Medulla oblongata (tissue), 1 donor: ENCODE measurements around the gene BUB1B.
"Not testable (repeated sequence)": the region's sequence is repeated elsewhere in the genome, so short reads cannot be mapped to it uniquely, and the experiment has no call there.

Experiments used
- DNase-seq: peaks from one replicate; pipeline ENCODE4 v3.0.0-alpha.2; 2015; ENCODE audit errors: extremely low spot score

BUB1B gene

GRCh38 chr15:40136470-40137302 lies 24.2 kb upstream of the BUB1B start:
- no peak for DNase-seq

- DNase-seq, result no peak
Observed at GRCh38 chr15:40137303-40138200, 23.3 kb upstream of the BUB1B start.

DNA sequence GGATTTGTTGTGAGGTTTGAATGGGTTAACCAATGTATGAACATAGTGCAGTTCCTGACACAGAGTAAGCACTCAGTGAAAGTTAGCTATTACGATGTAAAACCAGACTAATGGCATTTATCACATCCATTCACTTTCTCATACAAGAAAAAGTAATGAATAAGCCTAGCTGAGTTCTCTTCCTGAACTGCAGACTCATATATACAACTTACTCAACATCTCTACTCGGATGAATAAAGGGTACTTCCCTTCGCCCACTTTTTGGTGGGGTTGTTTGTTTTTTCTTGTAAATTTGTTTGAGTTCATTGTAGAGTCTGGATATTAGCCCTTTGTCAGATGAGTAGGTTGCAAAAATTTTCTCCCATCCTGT lies 22.7 kb upstream of the BUB1B start:
- not testable (repeated sequence) for DNase-seq

DNA sequence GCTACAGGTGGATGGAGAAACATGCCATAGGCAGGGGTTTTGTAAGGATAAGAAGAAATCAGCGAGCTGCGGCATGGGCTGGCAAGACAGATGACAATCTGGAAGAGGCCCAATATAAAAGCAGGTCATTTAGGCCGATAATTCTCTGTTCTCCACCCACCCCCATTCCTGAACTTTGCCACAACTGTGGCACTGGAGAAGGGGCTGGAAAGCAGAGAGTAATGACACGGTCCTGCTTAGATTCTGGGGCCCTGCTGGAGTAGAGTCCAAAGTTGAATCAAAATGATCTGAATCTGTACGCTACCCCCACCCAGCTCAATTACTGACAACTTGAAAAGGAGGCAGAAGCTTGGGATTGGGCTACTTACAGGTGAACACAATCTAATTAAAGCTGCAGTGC lies 18.4 kb upstream of the BUB1B start:
- no peak for DNase-seq

- no peak for DNase-seq
Observed at GRCh38 chr15:40146037-40146436, 14.8 kb upstream of the BUB1B start.

DNA sequence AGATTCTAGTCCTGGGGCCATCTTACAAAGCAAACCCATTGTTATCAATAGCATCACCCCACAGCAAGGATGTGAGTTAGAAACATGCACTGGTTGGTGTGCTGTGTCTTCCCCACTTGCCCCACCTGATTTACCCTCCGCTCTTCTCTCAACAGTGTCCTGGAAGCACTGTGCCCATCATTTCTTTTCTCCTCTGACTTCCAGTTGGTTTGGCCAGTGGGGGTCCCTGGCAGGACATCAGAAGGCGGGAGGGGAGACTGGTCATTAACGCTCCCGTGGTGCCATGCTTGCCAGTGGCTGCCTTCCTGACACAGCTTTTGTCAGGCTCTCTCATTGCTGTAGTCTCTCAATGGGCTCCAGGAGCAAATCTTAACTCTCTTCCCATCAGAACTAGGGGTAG lies 11.5 kb upstream of the BUB1B start:
- DNase-seq, result no peak

- no peak for DNase-seq
Observed at GRCh38 chr15:40150163-40150925, 10.5 kb upstream of the BUB1B start.

GRCh38 chr15:40151499-40151898 lies 9.4 kb upstream of the BUB1B start:
- no peak for DNase-seq

DNA sequence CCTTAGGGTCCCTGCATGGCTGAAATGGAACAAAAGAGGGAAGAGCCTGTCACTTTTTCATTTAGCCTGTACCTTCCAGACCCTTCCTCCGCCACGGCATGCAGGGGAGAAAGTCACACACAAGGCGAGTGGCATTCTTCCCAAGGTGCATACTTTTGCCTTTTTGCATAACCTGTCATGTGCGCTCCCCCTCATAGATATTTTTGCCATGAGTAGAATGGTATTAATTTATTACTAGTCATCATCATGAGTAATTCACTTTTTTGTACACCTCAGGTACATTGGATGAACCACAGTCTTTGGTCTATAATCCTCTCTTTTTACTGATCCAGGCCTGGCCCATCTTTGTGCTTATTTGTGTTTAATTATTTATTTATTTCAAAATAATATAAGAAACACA lies 8.9 kb upstream of the BUB1B start:
- no peak for DNase-seq

- DNase-seq, result not testable (repeated sequence)
Observed at GRCh38 chr15:40154821-40155220, 6.0 kb upstream of the BUB1B start.

- no peak for DNase-seq
Observed at GRCh38 chr15:40155270-40155910, 5.5 kb upstream of the BUB1B start.

DNA sequence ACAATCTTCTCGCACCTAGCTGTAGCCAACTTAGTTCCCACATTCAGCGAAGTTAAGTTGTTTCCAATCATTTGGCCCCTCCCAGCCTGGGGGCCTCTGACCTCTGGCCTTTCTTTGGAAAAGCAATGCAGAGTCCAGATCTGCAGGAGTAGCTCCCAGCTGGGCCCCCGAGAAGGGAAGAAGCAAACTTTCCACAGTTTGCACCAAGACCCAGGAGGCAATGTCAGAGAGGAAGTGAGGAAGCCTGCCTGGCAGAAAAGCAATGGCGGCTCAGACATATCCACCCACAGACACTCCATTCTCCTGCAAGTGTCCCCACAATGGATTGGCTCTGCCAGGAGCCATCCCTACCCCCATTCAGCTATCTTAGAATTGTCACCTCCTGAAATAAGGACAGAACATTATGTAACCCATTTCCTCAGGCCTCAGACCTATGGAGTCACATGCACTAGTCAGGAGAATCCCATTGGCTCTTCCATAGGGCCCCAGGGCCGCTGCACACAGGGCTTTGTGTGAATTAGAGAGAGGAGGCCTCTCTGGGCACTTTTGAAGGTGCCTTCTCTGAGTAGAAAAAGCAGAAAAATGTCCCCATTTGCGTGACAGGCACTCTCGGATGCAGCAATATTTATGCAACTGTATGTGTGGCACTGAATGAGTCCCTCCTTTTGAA lies 3.0 kb upstream of the BUB1B start:
- DNase-seq, result no peak

GRCh38 chr15:40160021-40160420 lies 848 bp upstream of the BUB1B start:
- no peak for DNase-seq

DNA sequence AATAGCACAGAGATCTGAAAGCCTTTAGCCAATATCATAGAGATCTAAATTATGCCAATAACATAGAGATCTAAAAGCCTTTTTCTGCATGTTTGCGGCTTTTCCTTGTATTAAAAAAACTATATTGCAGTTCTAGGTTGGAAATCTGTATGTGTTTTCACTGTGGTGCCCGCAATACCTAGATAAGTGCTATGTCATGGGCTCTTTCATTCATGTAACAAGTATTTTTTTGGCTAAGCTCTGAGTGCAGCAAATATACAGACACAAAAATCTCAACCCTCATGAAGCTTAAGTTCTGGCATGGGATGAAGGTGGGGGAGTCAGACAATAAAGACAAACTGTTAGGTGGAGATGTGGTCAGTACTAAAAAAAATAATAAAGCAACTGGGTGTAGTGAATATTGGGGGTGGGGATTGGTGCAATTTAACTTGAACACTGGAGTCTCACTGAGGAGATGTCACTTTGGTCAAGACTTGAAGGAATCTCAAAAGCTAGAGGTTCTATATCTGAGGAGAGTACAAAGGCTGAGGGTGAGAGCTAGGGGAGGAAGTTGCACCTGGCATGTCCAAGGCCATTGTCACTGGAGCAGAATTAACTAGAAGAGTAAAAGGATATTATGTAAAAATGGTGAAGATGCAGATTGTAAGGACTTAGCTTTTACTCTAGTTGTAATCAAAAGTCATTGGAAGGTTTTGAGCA lies 973 bp downstream of the BUB1B start:
- no peak for DNase-seq

DNA sequence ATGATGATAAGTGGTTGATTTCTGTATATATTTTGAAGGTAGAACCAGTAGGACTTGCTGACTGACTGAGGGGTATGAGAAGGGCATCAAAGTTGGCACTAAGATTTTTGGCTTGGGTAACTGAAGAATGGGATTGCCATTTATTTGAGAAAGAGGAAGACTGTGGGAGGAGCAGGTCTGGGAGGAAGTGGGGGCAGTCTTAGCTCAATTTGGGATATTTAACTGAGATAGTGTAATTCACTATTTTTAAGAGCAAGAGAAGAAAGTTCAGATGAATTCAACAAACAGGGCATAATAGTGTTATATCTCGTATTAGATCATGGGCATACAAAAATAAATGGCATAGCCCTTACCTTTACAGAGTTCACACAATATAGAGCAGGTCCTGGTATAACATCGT lies 1.7 kb downstream of the BUB1B start:
- no peak for DNase-seq

DNA sequence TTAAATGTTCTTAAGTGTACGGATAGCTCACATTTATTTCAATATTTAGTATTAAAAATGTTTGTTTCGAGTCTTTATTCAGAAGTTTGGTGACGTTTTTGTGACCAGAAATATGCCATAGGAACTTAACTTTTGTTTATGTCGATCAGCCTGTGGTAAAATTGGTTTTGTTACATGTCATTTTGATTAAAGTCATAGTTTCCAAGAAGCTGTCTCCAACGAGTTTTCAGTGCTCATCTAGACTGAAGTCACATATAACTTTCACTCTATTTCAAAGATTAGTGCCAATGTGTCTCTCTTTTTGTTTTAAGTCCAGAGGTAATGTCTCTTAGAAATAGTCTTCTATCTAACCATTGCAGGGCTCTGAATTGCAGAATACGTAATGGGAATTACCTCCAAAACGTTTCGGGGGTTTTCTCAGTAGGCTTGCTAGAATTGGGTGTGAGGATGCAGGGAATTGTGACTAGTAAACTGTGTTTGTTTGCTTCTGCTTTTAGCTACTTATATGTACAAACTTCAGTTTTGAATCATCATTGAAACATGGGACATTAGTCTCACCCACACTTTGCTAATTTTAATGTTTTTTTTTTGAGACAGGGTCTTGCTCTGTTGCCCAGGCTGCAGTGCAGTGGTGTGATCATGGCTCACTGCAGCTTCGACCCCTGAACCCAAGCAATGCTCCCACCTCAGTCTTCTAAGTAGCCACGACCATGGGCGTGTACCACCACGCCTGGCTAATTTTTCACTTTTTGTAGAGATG lies 3.0 kb downstream of the BUB1B start:
- DNase-seq, result no peak

- DNase-seq, result not testable (repeated sequence)
Observed at GRCh38 chr15:40167374-40167773, 6.5 kb downstream of the BUB1B start.

DNA sequence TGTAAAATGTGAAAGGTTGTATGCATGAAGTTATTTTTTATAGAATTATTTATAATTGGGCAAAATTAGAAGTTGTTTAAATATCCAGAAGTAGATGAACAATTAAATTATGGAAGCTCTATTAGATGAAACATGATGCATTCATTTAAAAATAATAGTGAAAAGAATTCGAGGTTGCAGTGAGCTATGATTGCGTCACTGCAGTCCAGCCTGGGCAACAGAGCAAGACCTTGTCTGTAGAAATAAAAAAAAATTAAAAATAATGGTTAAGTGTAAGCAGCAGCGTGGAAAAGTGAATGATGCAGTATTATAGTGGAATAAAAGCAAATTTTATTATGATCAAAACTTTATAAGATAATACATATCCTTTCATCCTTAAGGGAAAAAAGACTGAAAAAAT lies 14.3 kb downstream of the BUB1B start:
- no peak for DNase-seq

- no peak for DNase-seq
Observed at GRCh38 chr15:40182358-40183029, 21.6 kb downstream of the BUB1B start.
